ENCODE data around the gene TMEM145.

- TF ChIP-seq, protein P1, sequence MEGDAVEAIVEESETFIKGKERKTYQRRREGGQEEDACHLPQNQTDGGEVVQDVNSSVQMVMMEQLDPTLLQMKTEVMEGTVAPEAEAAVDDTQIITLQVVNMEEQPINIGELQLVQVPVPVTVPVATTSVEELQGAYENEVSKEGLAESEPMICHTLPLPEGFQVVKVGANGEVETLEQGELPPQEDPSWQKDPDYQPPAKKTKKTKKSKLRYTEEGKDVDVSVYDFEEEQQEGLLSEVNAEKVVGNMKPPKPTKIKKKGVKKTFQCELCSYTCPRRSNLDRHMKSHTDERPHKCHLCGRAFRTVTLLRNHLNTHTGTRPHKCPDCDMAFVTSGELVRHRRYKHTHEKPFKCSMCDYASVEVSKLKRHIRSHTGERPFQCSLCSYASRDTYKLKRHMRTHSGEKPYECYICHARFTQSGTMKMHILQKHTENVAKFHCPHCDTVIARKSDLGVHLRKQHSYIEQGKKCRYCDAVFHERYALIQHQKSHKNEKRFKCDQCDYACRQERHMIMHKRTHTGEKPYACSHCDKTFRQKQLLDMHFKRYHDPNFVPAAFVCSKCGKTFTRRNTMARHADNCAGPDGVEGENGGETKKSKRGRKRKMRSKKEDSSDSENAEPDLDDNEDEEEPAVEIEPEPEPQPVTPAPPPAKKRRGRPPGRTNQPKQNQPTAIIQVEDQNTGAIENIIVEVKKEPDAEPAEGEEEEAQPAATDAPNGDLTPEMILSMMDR (IDR thresholded peaks at IDR 0.05), result no peak
- TF ChIP-seq POLR2A (IDR thresholded peaks at IDR 0.05), result no peak
These were observed 39.5 kb downstream of the TMEM145 start for GRCh38 chr19:42352301-42353259.

Data from uterus (tissue), 2 donors.